B cell (primary cell): ENCODE data around the gene GID4.

Source experiments
- EZH2 ChIP-seq: IDR thresholded peaks from 2 replicates; pipeline ENCODE4 v1.6.1; 2012; ENCODE audit warnings: borderline replicate concordance, low read depth, mild to moderate bottlenecking, moderate library complexity, low read length; ENCODE audit not compliant: insufficient read depth, poor library complexity, severe bottlenecking
- TF ChIP-seq, protein P1 (sequence below): fragments of 200-600 bp; IDR thresholded peaks from one replicate; pipeline ENCODE4 v1.8.0; 2022; ENCODE audit warnings: antibody characterized with exemption, mild to moderate bottlenecking

GRCh38 chr17:18100616-18101015, 61.4 kb downstream of the GID4 start:
- TF ChIP-seq, protein P1, sequence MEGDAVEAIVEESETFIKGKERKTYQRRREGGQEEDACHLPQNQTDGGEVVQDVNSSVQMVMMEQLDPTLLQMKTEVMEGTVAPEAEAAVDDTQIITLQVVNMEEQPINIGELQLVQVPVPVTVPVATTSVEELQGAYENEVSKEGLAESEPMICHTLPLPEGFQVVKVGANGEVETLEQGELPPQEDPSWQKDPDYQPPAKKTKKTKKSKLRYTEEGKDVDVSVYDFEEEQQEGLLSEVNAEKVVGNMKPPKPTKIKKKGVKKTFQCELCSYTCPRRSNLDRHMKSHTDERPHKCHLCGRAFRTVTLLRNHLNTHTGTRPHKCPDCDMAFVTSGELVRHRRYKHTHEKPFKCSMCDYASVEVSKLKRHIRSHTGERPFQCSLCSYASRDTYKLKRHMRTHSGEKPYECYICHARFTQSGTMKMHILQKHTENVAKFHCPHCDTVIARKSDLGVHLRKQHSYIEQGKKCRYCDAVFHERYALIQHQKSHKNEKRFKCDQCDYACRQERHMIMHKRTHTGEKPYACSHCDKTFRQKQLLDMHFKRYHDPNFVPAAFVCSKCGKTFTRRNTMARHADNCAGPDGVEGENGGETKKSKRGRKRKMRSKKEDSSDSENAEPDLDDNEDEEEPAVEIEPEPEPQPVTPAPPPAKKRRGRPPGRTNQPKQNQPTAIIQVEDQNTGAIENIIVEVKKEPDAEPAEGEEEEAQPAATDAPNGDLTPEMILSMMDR = no peak
- no peak for TF ChIP-seq EZH2
